Epithelial cell of proximal tubule (primary cell): Measurements from ENCODE around the gene WSCD1. TPM values are rescaled to one million over a fixed set of nuclear protein-coding genes. Genes with fewer than 3 reads are reported as not detected.

Source experiments
- DNase-seq: peaks from one replicate; pipeline ENCODE4 v3.0.0-alpha.2; 2011; ENCODE audit warnings: low read depth
- H3K4me3 ChIP-seq: 2 replicates; pipeline ENCODE4 v1.5.1; 2011; ENCODE audit warnings: low read depth, mild to moderate bottlenecking, low read length
- CTCF ChIP-seq: conservative IDR thresholded peaks from 2 replicates; pipeline ENCODE4 v1.5.1; 2012; ENCODE audit warnings: low read depth, mild to moderate bottlenecking, low read length
- total RNA-seq: library from RNA; depleted of rRNA; stranded (reverse); fragments of >200 nt; gene quantifications from 2 replicates; pipeline ENCODE4 v1.2.3, GENCODE V29; 2015

The WSCD1 gene
- total RNA-seq, 1 donor from 2014 or later, result 55.6 TPM

- H3K4me3 ChIP-seq, result no peak overlapping the region
- no peak for DNase-seq
- no peak for TF ChIP-seq CTCF
These were observed 26.2 kb downstream of the WSCD1 start for GRCh38 chr17:6096201-6097004.

- no peak overlapping the region for H3K4me3 ChIP-seq
- no peak for TF ChIP-seq CTCF
- no peak for DNase-seq
These were observed 26.8 kb downstream of the WSCD1 start for GRCh38 chr17:6097005-6097279.

GRCh38 chr17:6098050-6098822 is 28.1 kb downstream of the WSCD1 start:
- DNase-seq, result no peak
- TF ChIP-seq CTCF, result no peak
- H3K4me3 ChIP-seq, result no peak overlapping the region

GRCh38 chr17:6098823-6099180 is 28.6 kb downstream of the WSCD1 start:
- H3K4me3 ChIP-seq, result no peak overlapping the region
- no peak for DNase-seq
- TF ChIP-seq CTCF, result no peak

- TF ChIP-seq CTCF, result no peak
- no peak for DNase-seq
These were observed 29.3 kb downstream of the WSCD1 start for GRCh38 chr17:6099492-6099891.

GRCh38 chr17:6100146-6100545 is 30.0 kb downstream of the WSCD1 start:
- TF ChIP-seq CTCF, result no peak
- no peak overlapping the region for H3K4me3 ChIP-seq
- DNase-seq, result no peak

More at GRCh38 chr17:6099492-6099891, 29.3 kb downstream of the WSCD1 start:
- no peak overlapping the region for H3K4me3 ChIP-seq
